GM19328 (cell line): ENCODE measurements around the gene CGRRF1.
A peak's percentile ranks its signal among the peaks of the same experiment; 100 is the strongest.

ENCODE experiments used
- ATAC-seq: cut with Tn5 transposase; IDR thresholded peaks from one replicate; pipeline ENCODE4 v1.9.1; 2021; ENCODE audit warnings: mild to moderate bottlenecking, moderate library complexity; ENCODE audit not compliant: unreplicated experiment

Gene CGRRF1

DNA sequence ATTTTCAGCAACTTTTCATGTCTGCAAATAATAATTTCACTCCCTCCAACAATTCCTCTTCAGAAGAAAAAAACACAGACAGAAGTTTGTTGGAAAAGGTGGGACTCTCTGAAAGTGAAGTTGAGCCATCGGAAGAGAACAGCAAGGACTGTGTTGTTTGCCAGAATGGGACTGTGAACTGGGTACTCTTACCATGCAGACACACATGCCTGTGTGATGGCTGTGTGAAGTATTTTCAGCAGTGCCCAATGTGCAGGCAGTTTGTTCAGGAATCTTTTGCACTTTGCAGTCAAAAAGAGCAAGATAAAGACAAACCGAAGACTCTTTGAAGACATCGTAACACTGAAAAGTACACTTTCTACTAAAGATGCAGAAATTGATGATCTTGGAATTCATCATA is 28.3 kb downstream of the CGRRF1 start:
- no peak for ATAC-seq

DNA sequence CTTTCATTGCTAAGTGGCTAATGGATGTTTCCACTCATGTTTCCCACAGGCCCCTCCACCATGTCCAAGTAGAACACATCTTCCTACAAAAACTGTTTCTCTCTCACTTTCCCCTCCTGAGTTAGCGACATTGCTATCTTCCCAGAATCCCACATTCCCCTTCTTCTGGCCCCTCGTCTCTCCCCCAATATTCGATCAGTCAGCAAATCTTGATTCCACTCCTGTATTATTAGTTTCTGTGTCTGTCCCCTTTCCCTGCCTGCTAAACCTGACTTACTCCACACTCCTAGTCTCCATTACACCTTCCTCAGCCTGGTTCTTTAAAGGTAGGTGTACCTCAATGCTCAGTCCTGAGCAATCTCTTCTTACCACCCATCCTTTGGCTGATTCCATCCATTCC is 37.9 kb downstream of the CGRRF1 start:
- ATAC-seq, result no peak

DNA sequence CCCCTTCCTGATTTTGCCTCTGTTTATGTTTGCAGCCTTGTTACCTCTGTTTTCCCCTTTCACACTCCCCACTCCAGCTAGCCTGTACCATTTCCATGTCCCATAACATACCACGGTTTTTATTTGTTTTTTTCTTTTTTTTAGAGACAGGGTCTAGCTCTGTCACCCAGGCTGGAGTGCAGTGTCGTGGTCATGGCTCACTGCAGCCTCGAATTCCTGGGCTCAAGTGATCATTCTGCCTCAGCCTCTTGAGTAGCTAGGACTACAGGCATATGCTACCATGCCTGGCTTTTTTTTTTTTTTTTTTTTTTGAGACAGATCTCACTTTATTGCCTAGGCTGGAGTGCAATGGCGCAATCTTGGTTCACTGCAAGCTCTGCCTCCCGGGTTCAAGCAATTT is 38.8 kb downstream of the CGRRF1 start:
- ATAC-seq, result no peak

DNA sequence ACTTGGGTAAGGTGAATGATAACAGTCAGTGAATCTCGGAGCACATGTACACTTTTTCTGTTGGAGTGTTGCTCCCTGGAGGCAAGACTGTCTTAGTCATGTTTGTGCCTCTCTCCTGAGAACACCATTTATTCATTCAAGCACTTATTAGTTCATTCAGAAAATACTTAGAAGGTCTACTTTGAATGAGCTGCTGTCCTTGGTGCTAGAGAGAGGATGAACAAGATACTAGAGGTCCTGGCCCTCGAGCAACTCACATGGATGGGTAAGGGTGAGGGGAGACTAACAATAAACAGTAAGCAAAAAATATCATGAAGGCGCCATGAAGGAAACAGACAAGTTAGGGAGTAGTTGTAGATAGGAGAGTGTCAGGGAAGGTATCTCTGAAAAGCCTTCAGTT is 40.2 kb downstream of the CGRRF1 start:
- ATAC-seq, result no peak

DNA sequence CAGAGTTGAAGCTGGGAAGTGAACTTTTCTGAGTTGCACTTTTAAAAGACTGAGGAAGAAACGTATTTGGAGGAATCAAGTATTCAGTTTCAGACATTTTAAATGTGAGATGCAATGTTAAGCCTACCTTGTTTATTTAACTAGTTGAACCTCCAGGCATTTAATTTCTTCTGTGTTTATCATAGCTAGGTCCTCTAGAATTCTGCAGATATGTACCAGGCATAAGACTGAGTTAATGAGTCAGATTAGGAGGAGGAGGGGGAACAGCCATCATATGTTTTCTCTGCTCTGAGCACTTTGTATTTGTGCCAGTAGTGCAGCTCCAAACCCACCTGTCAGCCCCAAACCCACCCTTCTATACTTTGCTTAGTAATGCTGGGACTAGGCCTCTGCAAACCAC is 40.8 kb downstream of the CGRRF1 start:
- ATAC-seq, result no peak

DNA sequence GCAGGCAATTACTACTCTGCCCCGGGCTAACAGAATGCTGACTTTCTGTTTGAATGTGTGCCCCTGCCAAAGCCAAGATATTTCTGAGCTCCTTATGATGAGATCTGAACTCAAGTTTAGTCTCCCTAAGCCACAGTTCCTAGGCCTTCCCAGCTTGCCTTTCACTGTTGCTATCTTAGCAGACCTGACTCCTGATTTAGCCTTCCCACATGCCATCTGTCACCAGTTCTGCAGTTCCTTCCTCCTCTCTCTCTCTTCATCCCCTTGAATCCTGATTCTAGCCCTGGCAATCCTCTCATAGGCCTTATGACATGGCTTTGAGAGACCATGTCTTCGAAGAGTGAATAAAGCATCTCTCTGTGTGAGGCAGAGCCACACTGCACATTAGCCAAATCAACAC is 44.7 kb downstream of the CGRRF1 start:
- no peak for ATAC-seq

DNA sequence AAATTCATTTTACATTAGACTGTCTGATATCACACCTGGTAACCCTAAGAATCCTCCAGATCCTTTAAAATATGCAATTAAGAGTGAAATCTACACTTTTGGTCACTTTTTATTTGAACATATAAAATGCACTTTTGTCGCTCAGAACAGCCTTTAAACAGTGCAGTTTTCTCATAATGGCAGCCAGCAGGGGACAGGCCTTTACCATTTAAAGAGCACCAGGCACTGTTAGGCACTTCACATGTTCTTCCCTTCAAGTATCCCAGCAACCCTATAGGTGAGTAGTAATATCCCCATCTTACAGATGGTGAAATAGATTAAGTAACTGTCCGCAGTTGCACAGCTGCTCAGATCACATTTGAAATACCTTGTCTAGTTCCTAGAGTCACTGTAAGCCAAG is 45.9 kb downstream of the CGRRF1 start:
- ATAC-seq, result no peak

DNA sequence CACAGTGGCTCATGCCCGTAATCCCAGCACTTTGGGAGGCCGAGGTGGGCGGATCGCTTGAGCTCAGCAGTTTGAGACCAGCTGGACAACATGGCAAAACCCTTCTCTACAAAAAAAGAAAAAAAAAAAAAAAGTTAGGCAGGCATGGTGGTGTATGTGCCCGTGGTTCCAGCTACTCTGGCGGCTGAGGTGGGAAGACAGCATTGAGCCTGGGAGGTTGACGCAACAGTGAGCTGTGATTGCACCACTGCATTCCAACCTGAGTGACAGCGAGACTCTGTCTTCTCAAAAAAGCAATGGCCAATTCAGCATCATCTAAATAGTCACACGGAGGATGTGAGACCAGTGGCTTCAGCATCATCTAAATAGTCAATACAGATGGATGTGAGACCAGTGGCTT is 46.8 kb downstream of the CGRRF1 start:
- no peak for ATAC-seq

DNA sequence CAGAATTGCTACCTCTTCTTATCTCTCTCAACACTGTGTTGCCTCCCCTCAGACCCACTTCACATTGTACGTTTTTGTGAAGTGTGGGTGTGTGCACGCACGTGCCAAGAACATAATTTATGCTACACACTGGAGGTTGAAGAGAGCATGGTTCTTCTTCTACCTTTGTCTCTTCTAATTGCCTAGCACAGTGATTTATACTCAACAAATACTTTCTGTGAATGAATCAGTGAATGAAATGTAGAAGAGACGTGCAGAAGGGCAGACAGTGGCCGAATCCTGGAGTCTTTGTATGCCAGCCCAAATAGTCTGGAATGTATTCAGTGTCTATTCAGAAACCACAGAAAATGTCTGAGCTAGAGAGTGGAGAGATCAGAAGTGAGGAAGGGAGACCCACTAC is 52.6 kb downstream of the CGRRF1 start:
- ATAC-seq, result no peak

DNA sequence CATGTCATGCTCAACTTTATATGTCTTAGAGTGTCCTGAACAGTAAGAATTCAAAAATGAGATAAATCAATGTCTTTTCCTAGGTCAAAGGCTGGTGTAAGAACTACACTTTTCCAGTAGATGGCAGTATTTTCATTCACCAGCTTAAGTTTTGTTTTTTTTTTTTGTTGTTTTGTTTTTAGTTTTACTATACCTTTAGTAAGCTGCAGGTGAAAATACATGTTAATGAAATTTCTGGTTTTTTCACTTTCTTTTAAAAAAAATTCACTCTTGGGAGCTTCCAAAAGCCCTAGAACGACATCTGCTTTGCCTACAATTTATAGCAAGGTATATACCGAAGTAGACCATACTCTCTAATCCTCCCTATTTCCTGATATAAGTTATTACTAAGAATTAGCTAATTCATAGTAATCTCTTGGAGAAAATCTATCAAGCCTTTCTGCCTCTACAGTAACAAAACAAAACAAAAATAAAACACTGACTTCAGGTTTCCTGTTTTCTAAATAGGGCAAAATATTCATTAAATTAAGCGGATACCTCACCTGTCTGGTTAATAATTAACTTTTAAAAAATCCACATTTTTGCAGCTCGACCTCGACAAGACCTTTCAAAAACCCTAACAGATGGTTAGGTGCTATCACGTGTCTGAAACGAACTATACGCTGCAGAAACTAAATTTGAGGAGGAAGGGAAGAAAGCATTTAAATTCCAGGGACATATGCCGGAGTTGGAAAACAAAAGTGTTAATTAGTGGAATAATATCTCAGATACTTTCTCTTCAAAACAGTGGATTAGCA is 54.6 kb downstream of the CGRRF1 start:
- ATAC-seq, result no peak

DNA sequence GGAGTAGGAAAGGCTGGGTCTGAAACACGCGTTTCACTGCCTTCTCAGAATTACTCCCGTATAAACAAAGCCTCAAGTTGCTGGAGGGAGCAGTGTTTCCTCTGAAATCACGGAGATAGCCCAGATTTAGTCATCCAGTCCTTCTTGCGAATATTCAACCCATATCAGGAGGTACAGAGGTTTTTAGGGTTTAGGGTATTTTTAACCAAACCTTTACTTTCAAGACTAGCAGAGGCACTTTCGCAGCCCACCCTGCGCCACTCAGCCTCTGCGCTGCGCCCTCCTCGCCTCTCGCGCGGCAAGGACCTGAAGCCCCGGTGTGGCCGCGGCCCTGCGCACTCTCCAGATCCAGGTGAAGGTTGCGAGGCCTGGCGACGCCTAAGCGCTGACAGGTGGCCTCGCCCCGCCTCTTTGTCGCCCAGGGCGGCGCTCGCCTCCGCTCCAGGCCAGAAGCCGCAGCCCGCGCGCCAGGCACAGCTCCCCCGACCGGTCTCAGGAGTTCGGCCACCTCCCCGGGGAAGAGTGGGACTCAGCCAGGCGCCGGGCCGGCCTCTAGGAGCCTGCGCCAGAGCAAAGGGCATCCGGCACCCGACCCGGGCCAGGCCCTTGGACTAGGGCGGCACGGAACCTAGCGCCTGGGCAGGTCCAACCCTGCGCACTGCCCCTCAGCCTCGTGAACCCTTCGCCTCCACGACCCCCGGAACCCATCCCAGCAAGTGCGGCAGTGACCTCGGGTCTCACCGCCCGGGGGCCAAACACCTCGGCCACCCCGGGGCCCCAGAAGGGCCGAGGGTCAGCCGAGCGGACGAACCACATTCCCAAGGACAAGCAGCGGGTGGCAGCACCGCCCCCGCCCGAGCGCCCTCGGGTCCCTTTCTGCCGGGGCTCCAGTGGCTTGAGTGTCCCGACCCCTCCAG is 55.4 kb downstream of the CGRRF1 start:
- ATAC-seq, result no peak

DNA sequence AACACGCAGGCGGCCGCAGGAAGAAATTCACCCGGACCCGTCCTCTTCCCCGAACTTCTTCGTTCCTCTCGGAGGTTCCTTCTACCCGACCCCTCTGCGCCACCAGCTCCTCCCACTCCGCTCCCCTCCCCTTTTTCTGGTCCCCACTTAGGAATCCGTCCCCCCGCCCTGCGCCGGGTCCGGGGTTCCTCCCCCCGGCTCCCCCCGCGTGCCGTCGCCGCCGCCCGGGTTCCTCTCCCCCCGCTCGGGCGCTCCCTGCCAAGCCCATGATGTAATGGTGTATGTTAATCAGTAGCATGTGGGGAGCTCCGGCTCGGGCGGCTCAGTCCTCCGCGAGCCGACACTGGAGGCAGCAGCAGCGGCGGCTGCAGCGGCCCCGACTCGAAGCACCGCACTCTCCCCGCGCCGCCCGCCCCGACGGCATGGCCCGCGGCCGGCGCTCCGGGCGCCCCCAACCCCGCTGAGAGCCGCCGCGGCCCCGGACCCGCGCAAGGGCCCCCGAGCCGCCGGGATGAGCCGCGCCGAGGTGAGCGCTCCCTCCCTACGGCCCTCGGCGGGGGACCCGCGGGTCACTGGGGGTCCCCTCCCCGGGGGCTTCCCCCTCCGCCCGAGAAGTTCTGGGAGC is 56.2 kb downstream of the CGRRF1 start:
- peak; percentile 43 for ATAC-seq

DNA sequence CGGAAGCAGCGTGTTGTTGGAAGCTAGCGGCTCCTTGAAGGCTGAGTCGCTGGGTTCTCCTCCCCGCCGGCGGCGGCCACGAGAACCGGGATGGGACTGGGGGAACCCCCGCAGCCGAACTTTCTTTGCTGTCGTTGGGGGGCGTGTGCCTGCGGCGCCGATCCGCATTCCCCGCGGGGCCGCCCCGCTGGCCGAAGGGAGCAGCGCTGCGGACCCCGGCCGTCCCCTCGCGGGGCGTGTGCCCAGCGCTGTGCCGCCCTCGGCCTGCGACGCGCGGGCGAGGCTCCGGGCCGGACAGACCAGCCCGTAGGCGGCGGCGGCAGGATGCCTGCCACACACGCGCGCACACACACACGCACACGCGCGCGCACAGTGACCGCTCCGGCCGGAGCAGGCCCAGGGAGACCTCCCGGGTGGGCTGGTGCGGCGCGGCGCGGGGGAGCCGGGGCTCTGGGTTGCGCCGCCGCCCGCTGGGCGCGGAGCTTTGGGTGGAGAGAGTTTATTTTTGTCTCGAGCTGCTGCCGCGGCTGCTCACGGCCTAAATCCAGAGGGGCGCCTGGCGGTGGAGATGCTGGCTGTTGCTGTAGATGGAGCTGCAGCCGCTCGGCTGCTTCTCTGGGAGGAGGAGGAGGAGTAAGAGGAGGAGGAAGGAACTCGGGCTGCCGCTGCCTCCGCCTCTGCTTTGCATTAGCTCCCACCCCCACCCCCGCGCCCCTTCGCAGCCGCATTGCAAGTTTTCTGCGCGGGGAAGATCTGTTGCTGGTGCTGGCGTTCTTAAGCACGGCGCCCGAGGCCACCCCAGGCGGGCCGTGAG is 56.9 kb downstream of the CGRRF1 start, which contains the start of gene SAMD4A:
Gene SAMD4A, plus strand, starts transcription at position 719 of the 814 bp plus-strand sequence. CDS start 789 bp downstream, outside the sequence.
- ATAC-seq, result peak; percentile 31

DNA sequence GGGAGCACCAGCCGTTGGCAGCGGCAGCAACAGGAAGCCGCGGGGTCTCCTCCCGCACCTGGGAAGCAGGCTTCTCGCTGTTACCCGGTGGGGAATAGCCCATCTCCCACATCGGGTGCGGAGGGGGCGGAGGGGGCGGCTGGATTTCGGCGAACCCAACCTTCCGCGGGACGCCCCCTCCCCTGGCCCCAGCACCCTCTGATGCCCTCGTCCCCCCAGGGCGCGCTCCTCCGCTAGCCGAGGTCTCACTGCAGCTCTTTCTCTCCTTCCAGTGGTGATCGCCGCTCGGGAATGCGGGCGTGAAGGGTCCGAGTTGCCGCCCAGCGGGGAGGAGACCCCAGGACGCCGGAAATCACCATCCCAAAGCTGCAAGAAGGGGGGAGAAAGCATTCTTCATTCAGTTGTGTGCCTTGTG is 57.5 kb downstream of the CGRRF1 start:
- ATAC-seq, result no peak

DNA sequence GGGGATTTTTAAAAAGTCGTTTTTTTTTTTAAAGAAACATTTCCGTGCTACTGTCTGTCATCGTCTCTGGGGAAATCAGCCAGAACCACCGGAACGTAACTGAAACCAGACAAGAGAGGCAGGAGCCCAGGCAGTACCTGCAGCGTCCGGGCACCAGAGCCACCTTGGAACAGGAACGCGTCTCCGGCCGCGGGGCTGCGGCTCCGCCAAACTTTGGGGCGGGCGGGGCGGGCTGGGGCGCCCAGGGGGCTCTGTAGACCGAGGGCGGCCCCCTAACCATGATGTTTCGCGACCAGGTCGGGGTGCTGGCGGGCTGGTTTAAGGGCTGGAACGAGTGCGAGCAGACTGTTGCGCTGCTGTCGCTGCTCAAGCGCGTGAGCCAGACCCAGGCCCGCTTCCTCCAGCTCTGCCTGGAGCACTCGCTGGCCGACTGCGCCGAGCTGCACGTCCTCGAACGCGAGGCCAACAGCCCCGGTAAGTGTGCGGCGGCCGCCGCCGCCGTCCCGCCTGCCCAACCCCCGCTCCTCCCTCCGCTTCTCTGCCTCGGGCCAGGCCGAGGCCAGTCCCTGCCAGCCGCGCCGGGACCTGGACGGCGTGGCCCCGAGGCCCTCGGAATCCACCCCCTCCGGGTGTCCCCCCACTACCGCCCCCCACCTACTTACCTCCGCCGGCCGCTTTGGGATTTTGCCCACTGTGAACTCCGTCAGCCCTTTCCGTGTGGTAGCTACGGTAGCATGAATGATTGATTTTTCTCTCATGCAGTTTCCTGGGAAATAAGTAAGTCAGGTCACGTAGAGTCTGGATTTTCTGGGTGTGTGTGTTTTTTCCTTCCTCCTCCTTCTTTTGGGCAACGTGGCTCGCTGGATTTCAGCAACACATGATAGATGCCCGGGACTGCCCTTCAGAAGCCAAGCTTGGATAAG is 58.2 kb downstream of the CGRRF1 start:
- no peak for ATAC-seq

DNA sequence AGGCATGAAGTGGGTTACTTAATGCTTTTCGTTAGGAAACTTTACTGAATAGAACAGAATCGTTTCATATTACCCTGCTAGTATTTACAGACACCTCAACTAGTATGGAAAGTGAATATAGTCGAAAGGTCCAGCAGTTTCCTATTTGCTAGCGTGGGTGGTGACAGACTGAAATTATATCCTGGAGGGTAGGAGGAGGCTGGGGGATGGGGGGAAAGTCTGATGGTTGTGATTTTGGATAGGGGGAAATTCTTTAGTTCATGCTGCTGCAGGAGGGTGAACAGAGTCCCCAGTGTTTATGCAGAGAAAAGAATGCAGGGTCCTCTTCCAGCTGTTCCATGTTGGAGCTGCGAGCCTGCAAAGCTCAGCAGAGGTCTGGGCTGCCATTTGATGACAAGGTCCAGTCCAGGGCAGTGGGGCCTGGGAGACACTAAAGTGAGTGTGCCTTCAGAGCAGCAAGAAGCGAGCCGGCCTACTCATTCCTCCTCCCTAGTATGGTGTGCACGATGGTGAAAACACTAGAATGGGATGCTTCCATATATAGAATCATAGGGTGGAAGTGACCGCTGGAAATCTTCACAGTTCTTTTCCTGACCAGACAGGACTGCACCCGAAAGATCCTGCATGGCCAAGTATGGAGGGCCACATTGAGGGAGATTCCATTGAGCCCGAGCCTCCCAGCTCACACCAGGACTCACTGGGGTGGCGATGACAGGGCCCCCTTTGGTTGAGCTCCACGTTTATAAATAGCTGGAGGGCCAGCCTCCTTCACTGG is 59.3 kb downstream of the CGRRF1 start:
- no peak for ATAC-seq

DNA sequence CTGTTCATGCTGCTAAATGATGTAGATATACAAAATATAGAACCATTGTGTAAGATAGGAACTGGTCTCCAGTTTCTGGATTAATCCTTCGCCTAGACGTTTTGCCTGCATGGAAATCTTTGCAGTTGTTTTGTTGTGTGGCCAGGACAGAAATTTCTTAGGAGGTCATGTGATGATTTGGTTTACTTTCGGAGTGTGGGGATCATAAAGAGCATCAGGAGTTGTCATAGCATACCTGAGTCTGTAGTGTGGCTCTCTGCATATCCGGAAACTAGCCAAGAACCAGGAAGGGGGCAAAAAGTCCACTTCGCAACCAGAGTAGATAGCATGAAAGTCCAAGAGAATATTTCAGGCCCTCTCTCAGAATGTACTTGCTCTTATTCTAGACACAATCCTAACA is 60.3 kb downstream of the CGRRF1 start:
- ATAC-seq, result no peak

DNA sequence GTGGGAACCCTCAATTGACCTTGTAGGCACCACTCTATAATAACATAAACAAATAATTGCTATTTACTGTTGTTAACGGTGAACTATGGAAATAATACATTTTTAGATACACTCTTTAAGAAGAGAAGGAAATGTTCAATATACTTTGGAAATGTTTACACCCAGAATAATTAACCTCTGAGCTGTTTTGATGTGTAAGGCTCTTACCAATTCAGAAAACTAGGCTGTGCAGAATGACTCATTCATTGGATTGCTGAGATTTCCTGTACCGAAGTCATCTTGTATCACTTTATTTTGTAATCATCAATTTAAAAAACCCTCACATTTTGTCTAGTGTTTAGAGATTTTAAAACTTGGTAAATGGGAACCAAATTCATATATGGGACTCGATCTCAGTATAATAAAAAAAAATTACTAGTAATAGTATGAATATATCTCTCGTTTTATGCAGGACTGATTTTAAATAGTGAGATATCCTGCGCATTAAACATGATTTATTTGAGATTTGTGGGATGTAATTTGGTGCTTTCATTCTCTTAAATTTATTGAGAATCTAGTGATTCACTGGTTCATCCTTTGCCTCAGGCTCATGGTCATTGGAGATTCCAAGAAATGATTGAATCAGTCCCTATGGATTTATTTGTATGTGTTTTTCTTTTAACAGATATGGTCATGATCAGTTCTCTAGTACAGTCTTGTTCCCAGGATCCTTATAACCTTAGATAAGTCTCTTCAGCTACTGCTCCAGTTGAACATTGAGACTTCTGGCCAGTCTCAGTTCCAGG is 61.1 kb downstream of the CGRRF1 start:
- ATAC-seq, result no peak
